G401.6 (cell line): ENCODE data around the gene MYOF.
"Not testable (repeated sequence)": the region's sequence is repeated elsewhere in the genome, so short reads cannot be mapped to it uniquely, and the experiment has no call there.

ENCODE experiments used
- FAIRE-seq: peaks from 2 replicates; lab custom pipeline; 2012; peaks lifted over from hg19 to GRCh38; lab: Jason Lieb, UNC

MYOF gene

GRCh38 chr10:93344691-93345090 is 137.4 kb downstream of the MYOF start:
- FAIRE-seq, result no peak

- no peak for FAIRE-seq
Observed at GRCh38 chr10:93342921-93343320, 139.2 kb downstream of the MYOF start.

GRCh38 chr10:93342366-93342765 is 139.8 kb downstream of the MYOF start:
- FAIRE-seq, result no peak

- no peak for FAIRE-seq
Observed at GRCh38 chr10:93337309-93337721, 144.8 kb downstream of the MYOF start.

- FAIRE-seq, result no peak
Observed at GRCh38 chr10:93336678-93337077, 145.5 kb downstream of the MYOF start.

GRCh38 chr10:93336110-93336509 is 146.0 kb downstream of the MYOF start:
- FAIRE-seq, result no peak

GRCh38 chr10:93334901-93335327 is 147.2 kb downstream of the MYOF start:
- FAIRE-seq, result no peak

GRCh38 chr10:93334181-93334580 is 148.0 kb downstream of the MYOF start:
- FAIRE-seq, result no peak

- FAIRE-seq, result no peak
Observed at GRCh38 chr10:93333278-93333978, 148.7 kb downstream of the MYOF start.

- no peak for FAIRE-seq
Observed at GRCh38 chr10:93330824-93331223, 151.3 kb downstream of the MYOF start.

GRCh38 chr10:93319896-93320295 is 162.2 kb downstream of the MYOF start:
- FAIRE-seq, result no peak

- no peak for FAIRE-seq
Observed at GRCh38 chr10:93319096-93319495, 163.0 kb downstream of the MYOF start.

GRCh38 chr10:93315246-93315645 is 166.9 kb downstream of the MYOF start:
- no peak for FAIRE-seq

GRCh38 chr10:93314656-93315055 is 167.5 kb downstream of the MYOF start:
- not testable (repeated sequence) for FAIRE-seq

- FAIRE-seq, result no peak
Observed at GRCh38 chr10:93313798-93314197, 168.3 kb downstream of the MYOF start.

- no peak for FAIRE-seq
Observed at GRCh38 chr10:93309062-93309461, 173.1 kb downstream of the MYOF start.

GRCh38 chr10:93305122-93305521 is 177.0 kb downstream of the MYOF start:
- FAIRE-seq, result no peak

- no peak for FAIRE-seq
Observed at GRCh38 chr10:93300981-93301380, 181.2 kb downstream of the MYOF start.

GRCh38 chr10:93300288-93300917 is 181.7 kb downstream of the MYOF start:
- FAIRE-seq, result no peak

- FAIRE-seq, result no peak
Observed at GRCh38 chr10:93299606-93300287, 182.4 kb downstream of the MYOF start.

- FAIRE-seq, result no peak
Observed at GRCh38 chr10:93299195-93299594, 182.9 kb downstream of the MYOF start.

GRCh38 chr10:93296151-93296550 is 186.0 kb downstream of the MYOF start:
- FAIRE-seq, result no peak

- no peak for FAIRE-seq
Observed at GRCh38 chr10:93293999-93294398, 188.1 kb downstream of the MYOF start.
